Lung (tissue), 12 donors: Measurements from ENCODE around the gene SLC17A5. TPM values are rescaled to one million over a fixed set of nuclear protein-coding genes. Genes with fewer than 3 reads are reported as not detected.

Experiments
- ATAC-seq: fragments of 200-7000 bp; cut with Tn5 transposase; one replicate; pipeline ENCODE4 v1.9.1; 2020; ENCODE audit warnings: moderate number of reproducible peaks; ENCODE audit not compliant: insufficient read depth, low FRiP score
- DNase-seq, 3 donors: peaks; one replicate each; pipeline ENCODE4 v3.0.0-alpha.2; 2013 to 2017
- H3K27ac ChIP-seq, 2 donors: one replicate each; pipeline ENCODE4 v1.5.1; 2013; ENCODE audit warnings: mild to moderate bottlenecking in 2 of 2, moderate library complexity in 2 of 2, control low read depth in 1 of 2, inconsistent platforms in 1 of 2, low read depth in 1 of 2, low read length in 1 of 2
- H3K27me3 ChIP-seq, 3 donors: one replicate each; pipeline ENCODE4 v1.5.1; 2013; ENCODE audit warnings: low read length in 2 of 3; ENCODE audit not compliant: control insufficient read depth in 3 of 3, insufficient read depth in 3 of 3
- H3K36me3 ChIP-seq, 4 donors: one replicate each; pipeline ENCODE4 v1.5.1; 2013; ENCODE audit warnings: low read length in 4 of 4, mild to moderate bottlenecking in 1 of 4, moderate library complexity in 1 of 4; ENCODE audit not compliant: control insufficient read depth in 4 of 4, insufficient read depth in 4 of 4
- H3K4me1 ChIP-seq, 5 donors: one replicate each; pipeline ENCODE4 v1.5.1; 2013; ENCODE audit warnings: low read length in 5 of 5, mild to moderate bottlenecking in 2 of 5, moderate library complexity in 1 of 5; ENCODE audit not compliant: control insufficient read depth in 5 of 5, insufficient read depth in 5 of 5
- H3K4me3 ChIP-seq: one replicate; pipeline ENCODE4 v1.5.1; 2013; ENCODE audit warnings: mild to moderate bottlenecking, control low read depth, moderate library complexity
- H3K9ac ChIP-seq, 2 donors: one replicate each; pipeline ENCODE4 v1.5.1; 2013; ENCODE audit warnings: low read length in 2 of 2, control low read depth in 1 of 2; ENCODE audit not compliant: insufficient read depth in 1 of 2
- H3K9me3 ChIP-seq, 4 donors: one replicate each; pipeline ENCODE4 v1.5.1; 2013; ENCODE audit warnings: low read length in 3 of 4, mild to moderate bottlenecking in 1 of 4, moderate library complexity in 1 of 4; ENCODE audit not compliant: control insufficient read depth in 4 of 4, insufficient read depth in 3 of 4
- WGBS, 2 donors: extraction: QIAGEN DNeasy Blood & Tissue Kit; methylation state at CpG; one replicate each; pipeline ENCODE4 v1.1.7; 2013; 5-methylcytosine and 5-hydroxymethylcytosine counted together
- polyA plus RNA-seq, 2 donors: library from polyadenylated mRNA; stranded (reverse); fragments of 200-250 nt; gene quantifications; one replicate each; pipeline ENCODE4 v1.2.1, GENCODE V29; 2013
- total RNA-seq, 2 donors: library from RNA; depleted of rRNA in 1 of 2; stranded (reverse); fragments of >200 nt in 1 of 2; gene quantifications; one replicate each; pipeline ENCODE4 v1.2.1, GENCODE V29; 2014 to 2021
- TF ChIP-seq, protein P1 (sequence below): IDR thresholded peaks from 2 replicates; pipeline ENCODE4 v1.5.1; 2012; ENCODE audit warnings: mild to moderate bottlenecking; ENCODE audit errors: control extremely low read depth, extremely low read depth
- donor health status: control.
- donor health status: control.
- donor health status: Bipolar disorder and iron deficiency.
- donor health status: healthy.
- donor health status: DM: yes; HTN: yes; CAD: no.

The SLC17A5 gene
- total and polyA plus RNA-seq, 4 donors = 5.5 to 19.9 (median 18.1) TPM

DNA sequence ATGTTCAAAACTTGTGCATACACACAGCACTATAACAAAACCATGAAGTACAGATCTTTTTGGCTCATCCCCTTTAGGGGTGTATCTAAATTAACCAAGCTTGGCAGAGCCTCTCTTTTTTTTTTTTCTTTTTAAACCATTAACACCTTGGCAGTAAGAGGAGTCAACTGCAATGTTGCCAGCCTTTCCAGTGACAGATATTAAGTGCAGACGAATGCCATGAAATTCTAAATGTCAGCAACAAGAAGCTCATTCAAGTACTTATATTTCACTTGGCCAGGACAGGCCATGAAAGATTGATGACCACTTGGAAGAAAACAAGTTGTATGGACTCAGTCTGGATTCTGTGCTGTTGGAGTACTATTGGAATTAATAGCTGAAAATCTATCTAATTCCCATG is 49.8 kb downstream of the SLC17A5 start:
- no peaks in the 10 kb centered on the region for H3K27me3 ChIP-seq
- TF ChIP-seq, protein P1, sequence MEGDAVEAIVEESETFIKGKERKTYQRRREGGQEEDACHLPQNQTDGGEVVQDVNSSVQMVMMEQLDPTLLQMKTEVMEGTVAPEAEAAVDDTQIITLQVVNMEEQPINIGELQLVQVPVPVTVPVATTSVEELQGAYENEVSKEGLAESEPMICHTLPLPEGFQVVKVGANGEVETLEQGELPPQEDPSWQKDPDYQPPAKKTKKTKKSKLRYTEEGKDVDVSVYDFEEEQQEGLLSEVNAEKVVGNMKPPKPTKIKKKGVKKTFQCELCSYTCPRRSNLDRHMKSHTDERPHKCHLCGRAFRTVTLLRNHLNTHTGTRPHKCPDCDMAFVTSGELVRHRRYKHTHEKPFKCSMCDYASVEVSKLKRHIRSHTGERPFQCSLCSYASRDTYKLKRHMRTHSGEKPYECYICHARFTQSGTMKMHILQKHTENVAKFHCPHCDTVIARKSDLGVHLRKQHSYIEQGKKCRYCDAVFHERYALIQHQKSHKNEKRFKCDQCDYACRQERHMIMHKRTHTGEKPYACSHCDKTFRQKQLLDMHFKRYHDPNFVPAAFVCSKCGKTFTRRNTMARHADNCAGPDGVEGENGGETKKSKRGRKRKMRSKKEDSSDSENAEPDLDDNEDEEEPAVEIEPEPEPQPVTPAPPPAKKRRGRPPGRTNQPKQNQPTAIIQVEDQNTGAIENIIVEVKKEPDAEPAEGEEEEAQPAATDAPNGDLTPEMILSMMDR = no peak
- no peak overlapping the region for H3K27ac ChIP-seq
- H3K9ac ChIP-seq = no peak overlapping the region
- no peaks in the 10 kb centered on the region for H3K4me1 ChIP-seq
- no peaks in the 10 kb centered on the region for H3K9me3 ChIP-seq
- no peak overlapping the region for H3K4me3 ChIP-seq
- peaks cover 0 to 10% (median 4%) of the 10 kb centered on the region in 4 donors for H3K36me3 ChIP-seq
- no peak for DNase-seq
- 88 to 89% methylated on average over 1 of the region's 1 CpG for WGBS, 2 donors
- ATAC-seq = no peak

DNA sequence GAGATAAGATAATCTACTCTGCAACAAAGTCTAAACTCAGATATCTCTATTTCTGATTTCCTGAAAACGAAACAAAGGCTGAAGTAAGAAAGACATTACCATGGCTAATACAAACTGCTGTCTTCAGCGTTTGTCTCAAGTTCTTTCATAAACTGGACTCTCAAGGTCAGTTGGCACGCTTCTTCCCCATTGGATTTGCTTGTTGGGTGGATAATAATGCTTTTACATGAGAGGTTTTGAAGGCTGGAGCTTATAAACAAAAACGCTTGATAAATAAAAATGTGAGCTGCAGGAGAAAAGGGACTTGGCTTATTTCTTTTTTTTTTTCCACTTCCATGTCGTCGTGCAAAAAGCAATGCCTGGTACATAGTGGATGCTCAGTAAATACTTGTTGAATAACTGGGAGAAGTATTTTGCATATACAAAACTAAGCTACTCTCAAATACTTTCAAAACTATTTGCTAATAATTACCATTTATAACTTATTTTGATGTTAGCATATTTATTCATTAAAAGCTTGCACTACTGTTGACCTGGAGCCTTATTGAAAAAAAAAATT is 67.3 kb downstream of the SLC17A5 start:
- ATAC-seq (no peak), DNase-seq (peak; percentile 25 to 94 (median 91))

DNA sequence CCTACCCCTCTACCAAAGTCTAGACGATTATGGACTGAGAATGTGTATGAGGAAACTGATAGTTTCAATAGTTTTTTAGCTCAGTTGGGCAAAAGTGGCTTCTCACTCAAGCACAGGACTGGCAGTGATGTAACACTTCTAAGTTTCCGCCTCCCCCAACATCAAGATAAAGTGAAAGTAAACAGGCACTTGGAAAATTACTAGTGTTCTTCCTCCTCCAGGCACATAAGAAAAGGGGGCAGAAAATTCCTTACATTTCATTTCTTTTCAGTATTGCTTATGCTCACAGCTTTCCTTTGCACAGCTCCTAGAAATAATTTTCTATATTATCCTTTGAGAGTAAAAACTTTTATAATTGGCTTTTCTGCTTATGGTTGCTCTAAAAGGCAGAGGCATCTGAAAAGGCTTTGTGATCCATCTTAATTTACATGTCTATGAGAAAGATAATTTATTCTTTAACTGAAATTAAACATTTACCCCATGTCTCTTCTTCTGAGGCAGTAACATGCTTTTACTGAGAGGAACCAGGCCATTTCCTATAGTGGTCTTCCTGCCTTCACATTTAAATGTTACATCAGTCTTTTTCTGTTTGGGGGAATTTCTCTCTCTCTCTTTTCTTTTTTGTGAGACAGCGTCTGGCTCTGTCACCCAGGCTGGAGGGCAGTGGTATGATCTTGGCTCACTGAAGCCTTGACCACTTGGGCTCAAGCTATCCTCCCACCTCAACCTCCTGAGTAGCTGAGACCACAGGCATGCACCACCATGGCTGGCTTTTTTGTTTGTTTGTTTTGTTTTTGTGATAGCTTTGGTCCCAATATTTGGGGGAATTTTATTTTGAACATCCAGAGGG is 68.0 kb downstream of the SLC17A5 start:
- Histone ChIP-seq H3K27me3 (no peaks in the 10 kb centered on the region), H3K27ac (peak overlapping the region; percentile 37 to 95), H3K36me3 (no peaks in the 10 kb centered on the region), H3K9me3 (no peaks in the 10 kb centered on the region), H3K4me1 (peaks cover 2 to 26% (median 7%) of the 10 kb centered on the region in 5 donors), H3K9ac (peak overlapping the region in 1 of 2 donors; percentile 89), H3K4me3 (no peak overlapping the region)
- 0 to 2% methylated on average over 3 of the region's 3 CpGs for whole genome bisulfite sequencing, 2 donors
- peak; percentile 64 for ATAC-seq
- TF ChIP-seq, protein P1 = no peak
- DNase-seq = peak; percentile 49 to 95 (median 94)

More for the DNA sequence above, 67.3 kb downstream of the SLC17A5 start:
- TF ChIP-seq, protein P1 = no peak
- H3K9me3 ChIP-seq = no peaks in the 10 kb centered on the region
- no peaks in the 10 kb centered on the region for H3K36me3 ChIP-seq
- WGBS, 2 donors = 10 to 14% methylated on average over 6 of the region's 6 CpGs
- peak overlapping the region in 1 of 2 donors; percentile 89 for H3K9ac ChIP-seq
- H3K27ac ChIP-seq = peak overlapping the region; percentile 39 to 95
- H3K4me1 ChIP-seq = peaks cover 0 to 23% (median 7%) of the 10 kb centered on the region in 5 donors
- no peaks in the 10 kb centered on the region for H3K27me3 ChIP-seq
- no peak overlapping the region for H3K4me3 ChIP-seq
